ENCODE data around the gene SLFN13.
A peak's percentile ranks its signal among the peaks of the same experiment; 100 is the strongest.
"Not testable (repeated sequence)": the region's sequence is repeated elsewhere in the genome, so short reads cannot be mapped to it uniquely, and the experiment has no call there.

SLFN13 gene, protein sequence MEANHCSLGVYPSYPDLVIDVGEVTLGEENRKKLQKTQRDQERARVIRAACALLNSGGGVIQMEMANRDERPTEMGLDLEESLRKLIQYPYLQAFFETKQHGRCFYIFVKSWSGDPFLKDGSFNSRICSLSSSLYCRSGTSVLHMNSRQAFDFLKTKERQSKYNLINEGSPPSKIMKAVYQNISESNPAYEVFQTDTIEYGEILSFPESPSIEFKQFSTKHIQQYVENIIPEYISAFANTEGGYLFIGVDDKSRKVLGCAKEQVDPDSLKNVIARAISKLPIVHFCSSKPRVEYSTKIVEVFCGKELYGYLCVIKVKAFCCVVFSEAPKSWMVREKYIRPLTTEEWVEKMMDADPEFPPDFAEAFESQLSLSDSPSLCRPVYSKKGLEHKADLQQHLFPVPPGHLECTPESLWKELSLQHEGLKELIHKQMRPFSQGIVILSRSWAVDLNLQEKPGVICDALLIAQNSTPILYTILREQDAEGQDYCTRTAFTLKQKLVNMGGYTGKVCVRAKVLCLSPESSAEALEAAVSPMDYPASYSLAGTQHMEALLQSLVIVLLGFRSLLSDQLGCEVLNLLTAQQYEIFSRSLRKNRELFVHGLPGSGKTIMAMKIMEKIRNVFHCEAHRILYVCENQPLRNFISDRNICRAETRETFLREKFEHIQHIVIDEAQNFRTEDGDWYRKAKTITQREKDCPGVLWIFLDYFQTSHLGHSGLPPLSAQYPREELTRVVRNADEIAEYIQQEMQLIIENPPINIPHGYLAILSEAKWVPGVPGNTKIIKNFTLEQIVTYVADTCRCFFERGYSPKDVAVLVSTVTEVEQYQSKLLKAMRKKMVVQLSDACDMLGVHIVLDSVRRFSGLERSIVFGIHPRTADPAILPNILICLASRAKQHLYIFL

GRCh38 chr17:35448214-35448898 is at the start of gene SLFN13:
SLFN13 (minus strand) TSS chr17:35448766; CDS start chr17:35445680, 3,086 bp downstream.
- peak; percentile 64 for DNase-seq (ENCODE audit: low spot score)

GRCh38 chr17:35496451-35497290 is 48.1 kb upstream of the SLFN13 start:
- no peak for DNase-seq (ENCODE audit: low spot score)

DNA sequence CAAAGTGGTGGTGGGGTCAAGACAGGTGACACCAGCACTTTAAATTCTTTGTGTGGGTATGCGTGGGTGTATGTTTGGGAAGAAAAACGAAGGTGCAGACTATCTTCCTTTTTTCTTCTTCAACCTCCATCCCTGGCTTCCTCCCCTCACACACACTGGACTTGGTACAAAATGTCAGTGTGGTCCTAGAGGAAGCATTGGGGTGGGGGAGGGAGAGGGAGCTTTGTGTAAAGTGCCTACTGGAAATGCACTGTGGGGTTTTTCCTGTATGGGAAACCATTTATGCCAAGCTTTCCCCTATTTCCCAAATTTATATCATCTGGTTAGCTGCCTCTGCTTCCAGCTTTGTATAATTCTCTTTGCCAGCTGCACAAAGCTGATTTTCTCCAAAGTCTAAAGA is 44.5 kb upstream of the SLFN13 start:
- no peak for DNase-seq (ENCODE audit: low spot score)

DNA sequence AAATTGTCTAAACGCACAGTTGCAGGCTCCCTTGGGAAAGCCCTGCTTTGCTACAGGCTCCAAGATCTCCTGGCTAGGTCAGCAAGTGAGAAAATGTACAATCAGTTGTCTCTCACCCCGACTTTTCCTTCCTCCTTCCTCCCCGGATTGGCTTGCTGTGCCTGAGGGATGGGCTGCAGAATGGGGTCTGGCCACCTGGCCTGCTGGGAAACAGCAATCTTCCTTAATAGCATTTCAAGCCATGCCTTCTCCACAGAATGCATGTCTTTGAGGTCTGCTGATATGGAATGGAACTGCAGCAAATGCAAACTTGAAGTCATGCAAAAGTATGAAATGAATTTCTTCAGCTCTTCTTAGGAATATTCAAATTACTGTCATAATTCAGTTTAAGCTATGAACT is 42.9 kb upstream of the SLFN13 start:
- no peak for DNase-seq (ENCODE audit: low spot score)

GRCh38 chr17:35489944-35490343 is 41.4 kb upstream of the SLFN13 start:
- DNase-seq (ENCODE audit: low spot score): no peak

DNA sequence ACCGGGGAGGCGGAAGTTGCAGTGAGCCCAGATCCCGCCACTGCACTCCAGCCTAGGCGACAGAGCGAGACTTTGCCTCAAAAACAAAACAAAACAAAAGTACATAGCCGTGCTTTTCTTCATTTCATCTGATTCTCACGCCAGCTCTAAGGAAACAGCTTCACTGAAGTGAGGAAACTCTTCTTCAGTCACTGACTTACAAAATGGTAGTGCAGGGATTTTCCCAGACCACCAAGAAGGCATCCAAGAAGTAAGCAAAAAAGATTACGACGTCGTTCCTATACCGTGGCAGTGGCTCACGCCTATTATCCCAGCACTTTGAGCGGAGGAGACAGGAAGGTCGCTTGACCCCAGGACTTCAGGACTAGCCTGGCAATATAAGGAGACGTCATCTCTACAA is 40.4 kb upstream of the SLFN13 start:
- DNase-seq (ENCODE audit: low spot score): no peak

DNA sequence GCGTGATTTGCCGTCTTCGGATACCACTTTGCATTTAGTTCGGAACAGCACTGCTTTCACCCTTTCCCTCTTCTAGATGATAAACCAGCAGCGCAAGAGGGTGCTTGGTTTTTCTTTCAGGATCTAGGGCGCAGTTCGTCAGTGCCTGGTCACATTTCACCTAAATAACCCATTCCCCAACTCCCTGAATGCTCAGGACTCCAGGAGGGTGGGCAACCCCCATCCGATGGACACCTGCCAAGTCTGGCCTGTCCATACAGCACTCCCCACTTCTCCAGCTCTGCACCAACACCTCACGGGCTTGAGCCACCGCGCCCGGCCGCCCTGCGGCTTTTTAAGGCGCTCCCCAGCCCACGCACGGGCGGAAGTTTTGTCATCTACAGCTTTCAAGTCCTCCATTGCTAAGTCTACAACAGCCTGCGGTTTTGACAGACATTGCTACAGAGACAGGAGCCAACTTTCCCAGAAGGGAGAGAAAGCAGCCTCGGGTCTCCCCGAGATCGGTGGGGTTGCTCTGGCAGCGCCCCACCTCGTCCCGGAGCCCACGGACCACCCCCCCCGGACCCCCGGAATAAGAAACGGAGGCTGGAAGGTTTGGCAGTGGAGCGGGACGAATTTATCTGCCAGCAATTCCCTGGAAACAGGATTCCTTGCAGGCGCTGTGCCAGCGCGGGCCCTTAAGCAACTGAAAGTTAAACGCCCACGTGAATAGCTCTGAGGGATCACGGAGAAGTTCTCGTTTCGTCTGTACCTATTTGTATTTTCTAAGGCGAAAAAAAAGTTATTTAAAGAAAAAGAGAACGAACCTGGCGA is 38.6 kb upstream of the SLFN13 start:
- DNase-seq (ENCODE audit: low spot score): no peak

GRCh38 chr17:35479271-35479670 is 30.7 kb upstream of the SLFN13 start:
- no peak for DNase-seq (ENCODE audit: low spot score)

GRCh38 chr17:35477248-35477647 is 28.7 kb upstream of the SLFN13 start:
- no peak for DNase-seq (ENCODE audit: low spot score)

- no peak for DNase-seq (ENCODE audit: low spot score)
Observed at GRCh38 chr17:35476283-35476820, 27.8 kb upstream of the SLFN13 start.

DNA sequence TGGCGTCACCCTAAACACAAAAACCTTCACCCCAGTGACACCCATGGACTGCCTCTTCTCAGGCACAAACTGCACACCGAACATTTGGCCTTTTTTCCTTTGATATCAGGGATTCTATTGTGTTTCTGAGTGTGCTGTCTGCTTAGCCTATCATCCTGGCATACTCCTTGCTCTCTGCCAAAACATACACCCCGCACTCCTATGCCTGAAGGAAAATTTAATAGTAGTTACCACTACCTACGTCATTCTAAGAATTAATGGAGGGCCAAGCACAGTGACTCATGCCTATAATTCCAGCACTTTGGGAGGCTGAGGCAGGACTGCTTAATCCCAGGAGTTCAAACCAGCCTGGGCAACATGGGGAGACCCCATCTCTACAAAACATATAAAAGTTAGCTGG is 19.9 kb upstream of the SLFN13 start:
- no peak for DNase-seq (ENCODE audit: low spot score)

- DNase-seq (ENCODE audit: low spot score): no peak
Observed at GRCh38 chr17:35467824-35468223, 19.3 kb upstream of the SLFN13 start.

- DNase-seq (ENCODE audit: low spot score): no peak
Observed at GRCh38 chr17:35460354-35460851, 11.8 kb upstream of the SLFN13 start.

DNA sequence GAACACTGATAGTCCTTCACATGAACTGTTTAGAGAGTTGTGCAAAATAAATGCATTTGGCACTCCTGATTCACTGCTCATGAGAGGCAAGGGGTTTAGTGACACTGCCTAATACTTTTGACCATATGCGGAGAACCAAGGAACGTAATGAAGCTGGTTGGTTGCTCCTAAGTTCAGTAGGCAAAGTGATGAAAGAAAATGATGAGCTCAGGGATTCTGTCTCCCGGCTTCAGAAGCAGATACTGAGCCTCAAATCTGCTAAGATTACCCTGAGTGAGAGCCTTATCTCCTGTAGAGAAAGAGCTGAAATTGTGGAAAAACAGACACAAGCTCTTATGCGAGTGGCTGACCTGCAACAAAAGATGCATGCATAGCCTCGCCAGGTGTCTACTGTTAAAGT is 5.5 kb upstream of the SLFN13 start:
- not testable (repeated sequence) for DNase-seq (ENCODE audit: low spot score)

DNA sequence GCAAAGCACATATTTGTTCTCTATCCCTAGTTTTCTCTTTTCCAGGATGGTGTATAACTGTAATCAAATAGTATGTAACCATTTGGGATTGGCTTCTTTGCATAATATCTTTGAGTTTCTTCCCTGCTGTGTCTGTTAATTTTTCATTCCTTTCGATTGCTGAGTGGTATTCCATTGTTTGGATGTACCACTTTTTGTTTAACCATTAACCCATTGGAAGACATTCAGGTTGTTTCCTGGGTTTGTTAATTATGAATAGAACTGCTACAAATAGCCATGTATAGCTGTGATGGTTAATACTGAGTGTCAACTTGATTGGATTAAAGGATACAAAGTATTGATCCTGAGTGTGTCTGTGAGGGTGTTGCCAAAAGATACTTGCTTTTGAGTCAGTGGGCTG is 4.6 kb upstream of the SLFN13 start:
- no peak for DNase-seq (ENCODE audit: low spot score)

DNA sequence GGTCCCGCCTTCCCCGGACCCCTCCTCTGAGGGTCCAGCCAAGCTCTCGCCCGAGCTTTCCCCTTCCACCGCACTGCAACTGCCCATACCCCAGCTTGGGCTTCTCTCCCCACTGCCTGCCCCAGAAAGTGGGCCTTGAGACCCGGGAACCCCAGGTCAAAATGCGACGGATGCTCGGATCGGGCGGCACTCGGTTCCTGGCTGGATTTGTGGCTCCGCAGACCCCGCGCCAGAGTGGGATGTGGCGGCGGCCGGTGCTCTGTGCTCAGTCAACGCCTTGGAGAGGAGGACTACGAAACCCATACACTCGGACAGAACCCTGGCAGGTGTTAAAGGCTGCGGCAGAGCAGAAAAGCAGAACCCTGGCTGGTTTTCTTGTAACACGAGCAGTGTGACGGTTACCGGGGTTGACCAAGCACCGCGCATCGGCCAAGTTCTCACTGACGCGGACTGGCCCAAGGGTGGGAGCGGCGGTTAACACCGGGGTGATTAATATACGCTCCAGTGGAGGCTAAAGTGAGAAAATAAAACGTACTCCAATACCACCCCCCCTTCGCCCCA is 885 bp upstream of the SLFN13 start:
- no peak for DNase-seq (ENCODE audit: low spot score)

- DNase-seq (ENCODE audit: low spot score): no peak
Observed at GRCh38 chr17:35448899-35449227, 297 bp upstream of the SLFN13 start.

DNA sequence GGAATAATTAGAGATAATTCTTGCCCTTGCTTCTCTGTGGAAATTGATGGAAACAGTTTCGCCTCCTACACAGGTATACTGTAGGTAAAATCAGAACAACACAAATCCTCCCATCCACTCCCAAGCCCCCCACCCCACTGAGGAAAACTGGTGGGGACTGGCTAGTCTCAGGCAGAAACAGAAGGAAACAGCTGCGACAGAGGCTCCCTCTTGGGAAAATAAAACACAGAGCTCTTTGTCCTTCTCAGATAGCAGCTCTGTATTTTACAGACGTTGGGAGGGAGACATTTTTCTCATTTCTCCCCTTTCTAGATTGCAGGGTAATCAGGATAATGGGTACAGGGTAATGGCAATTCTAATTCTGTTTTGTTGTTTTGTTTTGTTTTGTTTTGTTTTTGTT is 1.1 kb downstream of the SLFN13 start:
- DNase-seq (ENCODE audit: low spot score): no peak

DNA sequence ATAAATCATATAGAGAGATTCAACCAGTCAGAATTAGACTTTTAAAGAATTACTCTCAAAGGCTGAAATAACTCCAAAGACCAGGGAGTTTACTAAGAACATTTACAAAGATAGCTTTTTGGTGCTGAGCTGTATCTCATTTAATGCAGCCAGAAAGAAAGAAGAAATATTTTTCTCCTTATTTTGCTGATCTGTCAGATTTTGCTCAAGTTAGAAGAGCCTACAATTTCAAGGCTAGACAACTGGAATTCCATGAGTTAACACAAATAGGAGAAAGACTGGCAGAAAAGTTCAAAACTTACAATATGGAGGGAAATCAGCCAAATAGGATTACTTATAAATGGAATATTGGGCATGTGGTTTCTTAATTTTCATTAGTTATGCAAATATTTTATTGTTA is 10.1 kb downstream of the SLFN13 start:
- no peak for DNase-seq (ENCODE audit: low spot score)
